Chondrocyte (in vitro differentiated cells): Measurements from ENCODE around the gene CCAR1. TPM values are rescaled to one million over a fixed set of nuclear protein-coding genes. Genes with fewer than 3 reads are reported as not detected.
"Not testable (repeated sequence)": the region's sequence is repeated elsewhere in the genome, so short reads cannot be mapped to it uniquely, and the experiment has no call there.

Source experiments
- DNase-seq: peaks from one replicate; pipeline ENCODE4 v3.0.0; 2021; ENCODE audit warnings: mixed read lengths, low spot score
- H3K27ac Mint-ChIP-seq: one replicate; pipeline ENCODE4 v1.8.0; 2021; ENCODE audit warnings: mild to moderate bottlenecking, moderate library complexity, mixed read lengths; ENCODE audit not compliant: unreplicated experiment
- H3K27me3 Mint-ChIP-seq: 2 replicates; pipeline ENCODE4 v1.8.0; 2021; ENCODE audit warnings: low read depth, mixed read lengths
- H3K36me3 Mint-ChIP-seq: 2 replicates; pipeline ENCODE4 v1.8.0; 2021; ENCODE audit warnings: low read depth, mixed read lengths
- H3K4me1 Mint-ChIP-seq: 2 replicates; pipeline ENCODE4 v1.8.0; 2021; ENCODE audit warnings: low read depth, mild to moderate bottlenecking, mixed read lengths
- H3K4me3 Mint-ChIP-seq: one replicate; pipeline ENCODE4 v1.8.0; 2021; ENCODE audit warnings: mild to moderate bottlenecking, moderate library complexity, mixed read lengths; ENCODE audit not compliant: unreplicated experiment
- H3K9me3 Mint-ChIP-seq: 2 replicates; pipeline ENCODE4 v1.8.0; 2021; ENCODE audit warnings: low read depth, mixed read lengths
- CTCF ChIP-seq: fragments of 200-600 bp; sonication (generic); IDR thresholded peaks from 2 replicates; pipeline ENCODE4 v1.5.0; 2021; ENCODE audit warnings: antibody characterized with exemption, mild to moderate bottlenecking, moderate library complexity
- total RNA-seq: library from RNA; stranded (reverse); gene quantifications from 3 replicates; pipeline ENCODE4 v1.2.1, GENCODE V29; 2021

Gene CCAR1
- total RNA-seq, 1 donor from 2014 or later, result 57.6 TPM

DNA sequence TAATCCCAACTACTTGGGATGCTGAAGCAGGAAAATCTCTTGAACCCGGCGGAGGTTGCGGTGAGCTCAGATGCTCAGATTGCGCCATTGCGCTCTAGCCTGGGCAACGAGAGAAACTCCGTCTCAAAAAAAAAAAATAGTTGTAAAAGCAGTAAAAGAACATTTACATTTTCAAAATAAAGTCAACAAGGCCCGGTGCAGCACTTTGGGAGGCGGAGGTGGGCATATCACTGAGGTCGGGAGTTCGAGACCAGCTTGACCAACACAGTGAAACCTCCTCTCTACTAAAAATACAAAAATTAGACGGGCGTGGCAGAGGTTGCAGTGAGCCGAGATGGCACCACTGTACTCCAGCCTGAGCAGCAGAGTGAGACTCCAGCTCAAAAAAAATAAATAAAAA, 4.0 kb downstream of the CCAR1 start:
- peaks cover 18% of the 10 kb centered on the region for H3K36me3 Mint-ChIP-seq

DNA sequence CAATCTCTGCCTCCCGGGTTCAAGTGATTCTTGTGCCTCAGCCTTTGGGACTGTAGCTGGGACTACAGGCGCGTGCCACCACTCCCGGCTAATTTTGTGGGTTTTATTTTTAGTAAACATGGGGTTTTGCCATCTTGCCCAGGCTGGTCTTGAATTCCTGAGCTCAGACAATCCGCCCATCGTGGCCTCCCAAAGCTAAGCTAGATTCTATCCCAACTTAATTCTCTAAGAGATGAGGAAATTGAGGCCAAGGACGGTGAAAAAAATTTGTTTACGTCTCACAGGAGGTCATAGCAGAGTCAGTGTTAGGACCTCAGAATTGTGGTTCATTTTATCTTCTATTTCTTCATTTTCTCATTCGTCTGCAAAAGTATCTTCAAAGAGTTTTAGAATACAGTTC, 6.1 kb downstream of the CCAR1 start:
- Mint-ChIP-seq H3K27me3 (no peaks in the 10 kb centered on the region), H3K4me1 (peaks cover 13% of the 10 kb centered on the region), H3K9me3 (no peaks in the 10 kb centered on the region), H3K4me3 (no peak overlapping the region), H3K27ac (peak overlapping the region; percentile 22), H3K36me3 (peaks cover 21% of the 10 kb centered on the region)
- no peak for DNase-seq
- TF ChIP-seq CTCF, result no peak

More for the DNA sequence above, 4.0 kb downstream of the CCAR1 start:
- DNase-seq, result no peak
- H3K4me3 Mint-ChIP-seq, result no peak overlapping the region
- H3K27ac Mint-ChIP-seq, result no peak overlapping the region
- no peak for TF ChIP-seq CTCF
- no peaks in the 10 kb centered on the region for H3K9me3 Mint-ChIP-seq
- H3K4me1 Mint-ChIP-seq, result peaks cover 18% of the 10 kb centered on the region
- no peaks in the 10 kb centered on the region for H3K27me3 Mint-ChIP-seq

- no peaks in the 10 kb centered on the region for H3K4me1 Mint-ChIP-seq
- H3K27me3 Mint-ChIP-seq, result no peaks in the 10 kb centered on the region
- no peaks in the 10 kb centered on the region for H3K9me3 Mint-ChIP-seq
- no peak for TF ChIP-seq CTCF
- H3K4me3 Mint-ChIP-seq, result no peak overlapping the region
- H3K36me3 Mint-ChIP-seq, result peaks cover 19% of the 10 kb centered on the region
- no peak overlapping the region for H3K27ac Mint-ChIP-seq
- no peak for DNase-seq
Measured at GRCh38 chr10:68732651-68733050, 11.6 kb downstream of the CCAR1 start.

DNA sequence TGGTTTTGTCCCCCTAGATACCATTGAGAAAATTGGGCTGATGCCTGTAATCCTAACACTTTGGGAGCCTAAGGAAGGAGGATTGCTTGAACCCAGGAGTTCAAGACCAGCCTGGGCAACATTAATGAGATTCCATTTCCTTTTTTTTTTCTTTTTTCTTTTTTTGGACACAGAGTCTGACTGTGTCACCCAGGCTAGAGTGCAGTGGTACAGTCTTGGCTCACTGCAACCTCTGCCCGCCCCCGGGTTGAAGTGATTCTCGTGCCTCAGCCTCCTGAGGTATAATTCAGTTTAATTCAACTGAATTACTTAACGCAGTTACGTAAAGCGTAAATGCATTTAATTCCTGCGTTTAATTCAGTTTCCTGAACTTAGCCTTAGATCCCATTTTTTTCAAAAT, 13.3 kb downstream of the CCAR1 start:
- Mint-ChIP-seq H3K27me3 (no peaks in the 10 kb centered on the region), H3K4me1 (no peaks in the 10 kb centered on the region), H3K9me3 (no peaks in the 10 kb centered on the region), H3K36me3 (peaks cover 21% of the 10 kb centered on the region), H3K27ac (no peak overlapping the region), H3K4me3 (no peak overlapping the region)
- no peak for DNase-seq
- no peak for TF ChIP-seq CTCF

- peaks cover 23% of the 10 kb centered on the region for H3K36me3 Mint-ChIP-seq
- H3K9me3 Mint-ChIP-seq, result no peaks in the 10 kb centered on the region
- H3K4me3 Mint-ChIP-seq, result no peak overlapping the region
- no peak for TF ChIP-seq CTCF
- no peaks in the 10 kb centered on the region for H3K4me1 Mint-ChIP-seq
- no peak for DNase-seq
- H3K27me3 Mint-ChIP-seq, result no peaks in the 10 kb centered on the region
- H3K27ac Mint-ChIP-seq, result no peak overlapping the region
Measured at GRCh38 chr10:68735119-68735518, 14.1 kb downstream of the CCAR1 start.

DNA sequence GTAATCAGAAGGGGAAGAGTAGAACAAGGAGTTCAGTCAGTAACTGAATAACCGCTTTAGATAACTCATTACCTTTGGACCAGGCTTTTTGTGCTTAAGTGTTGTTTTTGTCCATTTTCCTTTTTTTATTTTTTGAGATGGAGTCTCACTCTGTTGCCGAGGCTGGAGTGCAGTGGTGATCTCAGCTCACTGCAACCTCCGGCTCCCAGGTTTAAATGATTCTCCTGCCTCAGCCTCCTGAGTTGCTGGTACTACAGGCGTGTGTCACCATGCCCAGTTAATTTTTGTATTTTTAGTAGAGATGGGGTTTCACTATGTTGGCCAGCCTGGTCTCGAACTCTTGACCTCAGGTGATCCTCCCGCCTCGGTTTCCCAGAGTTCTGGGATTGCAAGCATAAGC, 14.7 kb downstream of the CCAR1 start:
- H3K36me3 Mint-ChIP-seq, result peaks cover 23% of the 10 kb centered on the region
- not testable (repeated sequence) for H3K27ac Mint-ChIP-seq, H3K4me1 Mint-ChIP-seq, DNase-seq, H3K27me3 Mint-ChIP-seq, H3K4me3 Mint-ChIP-seq, H3K9me3 Mint-ChIP-seq

DNA sequence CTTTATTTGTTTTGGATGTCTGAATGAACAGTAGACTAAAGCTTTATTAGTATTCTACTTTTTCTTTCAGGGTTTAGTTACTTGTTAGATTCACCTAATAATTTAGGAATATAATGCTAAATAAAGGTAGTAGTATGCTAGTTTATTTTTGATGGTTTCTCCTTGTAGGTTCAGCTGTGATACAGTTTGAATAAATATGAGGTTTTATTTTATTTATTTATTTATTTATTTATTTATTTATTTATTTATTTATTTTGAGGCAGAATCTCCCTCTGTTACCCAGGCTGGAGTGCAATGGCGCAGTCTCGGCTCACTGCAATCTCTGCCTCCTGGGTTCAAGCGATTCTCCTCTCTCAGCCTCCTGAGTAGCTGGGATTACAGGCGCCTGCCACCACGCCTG, 19.6 kb downstream of the CCAR1 start:
- DNase-seq, H3K4me3 Mint-ChIP-seq, H3K9me3 Mint-ChIP-seq, H3K27ac Mint-ChIP-seq, H3K4me1 Mint-ChIP-seq, H3K27me3 Mint-ChIP-seq: not testable (repeated sequence)
- H3K36me3 Mint-ChIP-seq, result peaks cover 25% of the 10 kb centered on the region
